ENCODE data around the gene IKZF1. TPM values are rescaled to one million over a fixed set of nuclear protein-coding genes. Genes with fewer than 3 reads are reported as not detected.

Gene IKZF1
- polyA plus RNA-seq, 6 donors from 2014 or later, result 127 to 347 (median 205) TPM

GRCh38 chr7:50273301-50273700, 31.2 kb upstream of the IKZF1 start:
- DNase-seq, result no peak
- peak overlapping the region in 1 of 6 donors; percentile 71 for H3K27ac Mint-ChIP-seq
- H3K9me3 Mint-ChIP-seq, result peaks cover 0 to 6% (median 5%) of the 10 kb centered on the region in 7 donors
- peak overlapping the region in 1 of 8 donors; percentile 35 for H3K4me3 Mint-ChIP-seq
- H3K27me3 Mint-ChIP-seq, result no peaks in the 10 kb centered on the region
- H3K4me1 Mint-ChIP-seq, result peaks cover 64 to 91% (median 76%) of the 10 kb centered on the region in 3 donors
- no peak for ATAC-seq (ENCODE audit: low read depth in 2 of 2)
- H3K36me3 Mint-ChIP-seq, result peaks cover 5 to 6% of the 10 kb centered on the region in 2 donors

- ATAC-seq (ENCODE audit: low read depth in 2 of 2), result peak; percentile 34 to 48
- Mint-ChIP-seq H3K4me1 (peaks cover 61 to 88% (median 74%) of the 10 kb centered on the region in 3 donors), H3K4me3 (peak overlapping the region in 1 of 8 donors; percentile 12), H3K27ac (peak overlapping the region in 2 of 6 donors; percentile 16 to 41), H3K9me3 (peaks cover 0 to 6% (median 5%) of the 10 kb centered on the region in 7 donors), H3K36me3 (peaks cover 5 to 6% of the 10 kb centered on the region in 2 donors), H3K27me3 (no peaks in the 10 kb centered on the region)
- DNase-seq, result no peak
Observed at GRCh38 chr7:50273870-50274269, 30.6 kb upstream of the IKZF1 start.

GRCh38 chr7:50274361-50274760, 30.2 kb upstream of the IKZF1 start:
- Mint-ChIP-seq H3K36me3 (peaks cover 5 to 6% of the 10 kb centered on the region in 2 donors), H3K9me3 (peaks cover 0 to 6% (median 5%) of the 10 kb centered on the region in 7 donors), H3K27me3 (no peaks in the 10 kb centered on the region), H3K27ac (peak overlapping the region in 4 of 6 donors; percentile 16 to 85 (median 52)), H3K4me1 (peaks cover 58 to 87% (median 74%) of the 10 kb centered on the region in 3 donors), H3K4me3 (peak overlapping the region in 6 of 8 donors; percentile 2 to 65 (median 35))
- peak; percentile 22 to 38 for ATAC-seq (ENCODE audit: low read depth in 2 of 2)
- DNase-seq, result no peak

- ATAC-seq (ENCODE audit: low read depth in 2 of 2) (peak in 1 of 2 donors; percentile 33), DNase-seq (no peak)
- Mint-ChIP-seq H3K9me3 (peaks cover 0 to 4% (median 1%) of the 10 kb centered on the region in 7 donors), H3K27me3 (no peaks in the 10 kb centered on the region), H3K4me1 (peaks cover 49 to 83% (median 70%) of the 10 kb centered on the region in 3 donors), H3K27ac (peak overlapping the region in 3 of 6 donors; percentile 42 to 79 (median 58)), H3K4me3 (peak overlapping the region in 4 of 8 donors; percentile 5 to 37 (median 25)), H3K36me3 (peaks cover 2% of the 10 kb centered on the region in 2 donors)
Observed at GRCh38 chr7:50275430-50275829, 29.1 kb upstream of the IKZF1 start.

GRCh38 chr7:50276483-50276882, 28.0 kb upstream of the IKZF1 start:
- peak in 1 of 2 donors; percentile 16 for ATAC-seq (ENCODE audit: low read depth in 2 of 2)
- H3K27ac Mint-ChIP-seq, result peak overlapping the region in 5 of 6 donors; percentile 42 to 92 (median 64)
- H3K27me3 Mint-ChIP-seq, result no peaks in the 10 kb centered on the region
- peaks cover 0 to 3% (median 0%) of the 10 kb centered on the region in 7 donors for H3K9me3 Mint-ChIP-seq
- no peak for DNase-seq
- H3K4me1 Mint-ChIP-seq, result peaks cover 56 to 86% (median 73%) of the 10 kb centered on the region in 3 donors
- H3K4me3 Mint-ChIP-seq, result peak overlapping the region in 6 of 8 donors; percentile 15 to 55 (median 38)
- H3K36me3 Mint-ChIP-seq, result no peaks in the 10 kb centered on the region

- Mint-ChIP-seq H3K27me3 (no peaks in the 10 kb centered on the region), H3K4me1 (peaks cover 63 to 87% (median 80%) of the 10 kb centered on the region in 3 donors), H3K36me3 (no peaks in the 10 kb centered on the region), H3K27ac (no peak overlapping the region), H3K4me3 (no peak overlapping the region), H3K9me3 (peaks cover 0 to 3% (median 0%) of the 10 kb centered on the region in 7 donors)
- ATAC-seq (ENCODE audit: low read depth in 2 of 2), result no peak
- no peak for DNase-seq
Observed at GRCh38 chr7:50278120-50278519, 26.4 kb upstream of the IKZF1 start.

GRCh38 chr7:50281680-50282445, 22.7 kb upstream of the IKZF1 start:
- Mint-ChIP-seq H3K4me1 (peaks cover 60 to 87% (median 83%) of the 10 kb centered on the region in 3 donors), H3K27ac (peak overlapping the region; percentile 92 to 97 (median 96)), H3K9me3 (peaks cover 0 to 5% (median 0%) of the 10 kb centered on the region in 7 donors), H3K4me3 (peak overlapping the region; percentile 76 to 95 (median 85)), H3K36me3 (no peaks in the 10 kb centered on the region), H3K27me3 (no peaks in the 10 kb centered on the region)
- ATAC-seq (ENCODE audit: low read depth in 2 of 2) (peak; percentile 97 to 98), DNase-seq (peak; percentile 64)

- no peak for ATAC-seq (ENCODE audit: low read depth in 2 of 2)
- peaks cover 0 to 5% (median 0%) of the 10 kb centered on the region in 7 donors for H3K9me3 Mint-ChIP-seq
- no peaks in the 10 kb centered on the region for H3K27me3 Mint-ChIP-seq
- H3K36me3 Mint-ChIP-seq, result no peaks in the 10 kb centered on the region
- peaks cover 50 to 78% (median 76%) of the 10 kb centered on the region in 3 donors for H3K4me1 Mint-ChIP-seq
- H3K4me3 Mint-ChIP-seq, result peak overlapping the region in 6 of 8 donors; percentile 16 to 88 (median 78)
- H3K27ac Mint-ChIP-seq, result peak overlapping the region; percentile 92 to 97 (median 96)
- DNase-seq, result no peak
Observed at GRCh38 chr7:50282813-50283605, 21.5 kb upstream of the IKZF1 start.

- Mint-ChIP-seq H3K27me3 (no peaks in the 10 kb centered on the region), H3K9me3 (peaks cover 0 to 5% (median 0%) of the 10 kb centered on the region in 7 donors), H3K36me3 (no peaks in the 10 kb centered on the region), H3K27ac (peak overlapping the region; percentile 36 to 97 (median 94)), H3K4me3 (peak overlapping the region in 5 of 8 donors; percentile 6 to 76 (median 16)), H3K4me1 (peaks cover 49 to 77% (median 74%) of the 10 kb centered on the region in 3 donors)
- DNase-seq (no peak), ATAC-seq (ENCODE audit: low read depth in 2 of 2) (no peak)
Observed at GRCh38 chr7:50283731-50284130, 20.8 kb upstream of the IKZF1 start.

- Mint-ChIP-seq H3K4me1 (peaks cover 45 to 72% (median 68%) of the 10 kb centered on the region in 3 donors), H3K9me3 (peaks cover 0 to 5% (median 0%) of the 10 kb centered on the region in 7 donors), H3K27me3 (no peaks in the 10 kb centered on the region), H3K36me3 (no peaks in the 10 kb centered on the region), H3K27ac (peak overlapping the region; percentile 8 to 95 (median 57)), H3K4me3 (peak overlapping the region in 6 of 8 donors; percentile 9 to 71 (median 23))
- ATAC-seq (ENCODE audit: low read depth in 2 of 2), result no peak
- DNase-seq, result no peak
Observed at GRCh38 chr7:50284296-50284695, 20.2 kb upstream of the IKZF1 start.

GRCh38 chr7:50285269-50285668, 19.2 kb upstream of the IKZF1 start:
- no peak for ATAC-seq (ENCODE audit: low read depth in 2 of 2)
- peak overlapping the region in 4 of 8 donors; percentile 25 to 79 (median 52) for H3K4me3 Mint-ChIP-seq

GRCh38 chr7:50287129-50287528, 17.4 kb upstream of the IKZF1 start:
- Mint-ChIP-seq H3K27ac (no peak overlapping the region), H3K36me3 (no peaks in the 10 kb centered on the region), H3K27me3 (no peaks in the 10 kb centered on the region), H3K4me1 (peaks cover 33 to 50% (median 50%) of the 10 kb centered on the region in 3 donors), H3K9me3 (peaks cover 0 to 1% (median 0%) of the 10 kb centered on the region in 7 donors), H3K4me3 (no peak overlapping the region)
- ATAC-seq (ENCODE audit: low read depth in 2 of 2) (no peak), DNase-seq (no peak)

More at GRCh38 chr7:50285269-50285668, 19.2 kb upstream of the IKZF1 start:
- Mint-ChIP-seq H3K4me1 (peaks cover 46 to 65% (median 65%) of the 10 kb centered on the region in 3 donors), H3K36me3 (no peaks in the 10 kb centered on the region), H3K9me3 (peaks cover 0 to 1% (median 0%) of the 10 kb centered on the region in 7 donors), H3K27ac (peak overlapping the region in 5 of 6 donors; percentile 81 to 95 (median 87)), H3K27me3 (no peaks in the 10 kb centered on the region)
- DNase-seq, result no peak

Data from naive B cell (primary cell).